GM18499 (cell line): ENCODE data around the gene TACC2.

Source experiments
- ATAC-seq: cut with Tn5 transposase; IDR thresholded peaks from one replicate; pipeline ENCODE4 v1.9.1; 2021; ENCODE audit warnings: moderate number of reproducible peaks; ENCODE audit not compliant: insufficient read depth, unreplicated experiment

The TACC2 gene

GRCh38 chr10:122158362-122158761 is 169.4 kb downstream of the TACC2 start:
- no peak for ATAC-seq

GRCh38 chr10:122159141-122159970 is 170.4 kb downstream of the TACC2 start:
- ATAC-seq: no peak

GRCh38 chr10:122161795-122162194 is 172.8 kb downstream of the TACC2 start:
- no peak for ATAC-seq

DNA sequence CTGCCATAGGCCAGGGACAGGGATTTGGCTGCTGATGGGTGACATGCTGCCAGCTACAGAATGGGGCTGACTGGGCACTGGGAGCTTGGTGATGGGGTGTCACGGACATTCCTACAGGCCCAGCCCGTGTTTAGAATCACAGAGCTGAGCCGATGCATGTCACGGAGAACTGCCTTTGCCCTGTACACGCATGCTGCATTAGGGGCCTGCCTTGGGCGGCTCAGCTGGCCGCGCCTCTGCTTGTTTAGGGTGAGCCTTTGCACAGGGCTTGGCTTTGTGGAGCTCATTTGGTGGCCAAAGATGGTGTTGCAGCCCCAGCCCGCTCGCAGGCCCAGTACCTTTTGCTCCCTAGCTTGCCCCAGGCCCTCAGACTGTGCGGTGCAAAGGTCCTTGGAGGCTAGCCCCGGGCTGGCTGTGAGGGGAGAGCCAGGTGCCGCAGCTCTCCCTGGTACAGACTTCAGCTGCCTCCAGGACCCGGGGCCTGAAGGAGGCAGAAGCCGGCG is 173.8 kb downstream of the TACC2 start:
- ATAC-seq: no peak

DNA sequence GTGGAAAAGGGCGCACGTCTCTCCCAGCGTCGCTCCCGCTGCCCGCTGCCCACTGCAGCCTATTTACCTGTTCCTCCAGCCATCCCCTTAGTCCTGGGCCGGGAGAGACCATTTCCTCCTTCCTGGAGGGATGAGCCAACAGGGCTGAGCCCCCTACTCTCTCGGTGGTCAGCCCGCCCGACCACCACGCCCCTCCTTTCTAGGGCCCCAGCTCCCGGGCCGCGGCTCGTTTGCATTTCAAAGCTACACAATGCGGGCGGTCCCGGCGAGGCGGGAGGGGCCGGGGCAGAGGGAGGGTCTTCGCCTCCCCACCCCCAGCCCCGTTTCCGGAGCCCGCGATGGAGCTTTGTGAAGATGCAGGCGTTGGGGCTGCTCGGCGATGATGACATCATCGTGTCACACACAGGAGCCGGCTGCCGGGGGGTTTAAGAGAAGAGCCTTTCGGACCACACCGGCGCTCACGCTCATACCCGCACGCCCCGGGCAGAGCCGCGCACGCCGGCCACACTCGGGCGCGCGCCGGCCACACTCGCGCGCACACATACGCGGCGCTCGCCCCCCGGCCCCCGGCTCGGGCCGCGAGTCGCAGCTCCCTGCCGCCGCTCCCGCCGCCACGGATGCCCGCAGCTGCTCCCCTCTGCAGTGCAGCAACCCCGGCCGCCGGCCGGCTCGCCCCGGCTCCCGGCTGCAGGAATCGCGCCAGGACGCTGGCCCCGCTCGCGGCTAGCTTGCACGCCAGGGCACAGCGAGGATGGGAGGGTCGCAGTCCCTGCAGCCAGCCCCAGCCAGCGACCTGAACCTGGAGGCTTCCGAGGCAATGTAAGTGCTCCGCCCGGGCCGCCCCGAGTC is 174.4 kb downstream of the TACC2 start:
- no peak for ATAC-seq

- ATAC-seq: no peak
These were observed 175.1 kb downstream of the TACC2 start for GRCh38 chr10:122164023-122164601.

DNA sequence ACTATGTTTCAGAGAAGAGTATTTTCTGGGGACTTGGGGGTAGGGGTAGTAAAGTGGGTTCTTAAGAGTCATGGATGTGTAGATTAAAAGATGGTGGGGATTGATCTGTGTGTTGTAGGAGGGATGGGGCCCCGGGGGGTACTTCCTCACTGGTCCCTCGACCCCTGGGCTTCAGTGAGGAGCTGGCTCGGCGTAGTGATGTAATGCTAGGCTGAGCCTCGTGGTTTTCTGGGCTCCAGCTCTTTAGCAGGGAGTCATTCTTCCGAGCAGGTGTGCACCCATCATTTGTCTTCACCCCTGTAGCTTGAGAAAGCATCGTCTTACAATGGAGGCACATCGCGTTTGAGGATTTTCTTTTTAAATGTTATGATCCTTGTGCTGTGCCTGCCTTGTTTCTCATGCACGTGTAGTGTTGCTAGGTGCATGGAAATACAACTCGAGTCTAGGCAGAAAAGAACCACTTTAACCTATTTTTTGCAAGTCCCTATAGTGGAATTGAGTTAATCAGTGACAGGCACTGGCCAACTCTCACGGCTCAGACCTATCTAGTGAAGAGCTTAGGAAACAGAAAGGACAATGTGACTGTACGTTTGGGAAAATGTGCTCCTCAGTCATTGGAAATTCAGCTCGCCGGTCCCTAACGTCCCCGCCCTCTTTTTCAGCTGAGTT is 176.0 kb downstream of the TACC2 start:
- no peak for ATAC-seq

DNA sequence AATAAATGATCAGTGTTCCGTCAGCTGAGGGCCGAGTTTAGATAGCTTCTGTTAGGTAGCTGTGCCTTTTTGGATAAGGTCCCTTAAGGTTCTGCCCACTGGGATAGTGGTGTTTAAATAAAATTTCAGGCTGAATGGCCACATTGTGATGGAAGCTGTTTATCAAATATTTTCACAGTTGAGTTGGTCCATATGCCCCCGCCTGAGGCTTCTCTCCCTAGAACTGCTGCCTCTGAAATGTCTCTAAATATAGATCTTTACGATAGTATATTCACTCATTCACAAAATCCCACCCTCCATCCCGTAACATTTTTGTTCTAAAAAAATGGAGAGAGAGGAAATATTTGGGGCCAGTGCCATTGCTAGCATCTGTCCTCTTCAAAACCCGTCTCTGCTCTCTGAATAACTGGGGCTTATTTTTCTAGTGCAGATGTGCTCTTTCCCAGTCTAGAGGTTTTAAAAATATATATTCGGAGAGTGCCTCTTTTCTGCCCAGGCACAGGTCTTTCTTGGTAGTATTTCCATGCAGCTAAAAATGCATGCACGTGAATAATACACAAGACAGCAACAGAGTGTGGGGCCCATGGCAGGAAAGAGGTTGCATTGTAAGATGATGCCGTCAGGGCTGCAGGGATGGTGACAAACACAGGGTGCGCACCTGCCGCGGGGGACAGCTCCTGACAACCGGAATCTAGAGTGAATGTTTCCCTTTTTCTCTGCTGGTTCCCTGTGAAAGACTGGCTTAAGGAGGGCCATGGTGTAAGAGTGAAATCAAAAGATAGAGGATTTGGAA is 176.7 kb downstream of the TACC2 start:
- ATAC-seq: no peak

DNA sequence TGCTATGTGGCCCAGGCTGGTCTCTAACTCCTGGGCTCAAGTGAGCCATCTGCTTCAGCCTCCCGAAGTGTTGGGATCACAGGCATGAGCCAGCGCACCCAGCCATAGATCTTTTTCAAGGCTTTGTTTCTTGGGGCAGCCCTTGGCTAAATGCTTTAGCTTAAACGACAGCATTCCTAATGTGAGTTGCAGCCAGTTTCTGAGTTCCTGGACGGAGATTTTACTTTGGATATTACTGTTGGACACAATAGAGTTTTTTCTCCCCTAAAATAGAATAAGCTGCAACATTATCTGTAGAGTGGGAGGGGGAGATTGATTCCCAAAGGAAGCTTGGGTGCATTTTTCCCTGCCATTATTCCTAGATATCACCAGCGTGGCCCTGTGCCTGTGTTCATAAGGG is 179.1 kb downstream of the TACC2 start:
- no peak for ATAC-seq

GRCh38 chr10:122168598-122169394 is 179.8 kb downstream of the TACC2 start:
- ATAC-seq: no peak

DNA sequence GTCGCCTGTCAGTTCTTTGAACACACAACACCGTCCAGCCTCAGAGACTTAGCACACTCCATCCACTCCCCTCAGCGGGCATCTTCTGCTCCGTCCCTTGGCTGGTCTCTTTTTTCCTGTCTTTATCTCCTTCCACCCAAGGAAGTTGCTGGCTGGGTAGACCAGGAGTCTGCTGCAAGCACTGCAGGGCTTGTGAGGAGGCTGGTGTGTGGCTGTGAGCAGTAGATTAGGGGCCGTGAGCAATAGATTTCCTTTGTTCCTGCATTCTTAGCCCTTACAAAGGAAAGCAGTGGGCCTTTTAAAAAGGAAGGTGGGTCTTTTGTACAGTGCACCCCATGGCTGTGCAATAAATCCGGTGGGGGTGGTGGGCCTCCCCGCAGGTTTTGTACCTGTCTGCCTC is 181.8 kb downstream of the TACC2 start:
- ATAC-seq: no peak

DNA sequence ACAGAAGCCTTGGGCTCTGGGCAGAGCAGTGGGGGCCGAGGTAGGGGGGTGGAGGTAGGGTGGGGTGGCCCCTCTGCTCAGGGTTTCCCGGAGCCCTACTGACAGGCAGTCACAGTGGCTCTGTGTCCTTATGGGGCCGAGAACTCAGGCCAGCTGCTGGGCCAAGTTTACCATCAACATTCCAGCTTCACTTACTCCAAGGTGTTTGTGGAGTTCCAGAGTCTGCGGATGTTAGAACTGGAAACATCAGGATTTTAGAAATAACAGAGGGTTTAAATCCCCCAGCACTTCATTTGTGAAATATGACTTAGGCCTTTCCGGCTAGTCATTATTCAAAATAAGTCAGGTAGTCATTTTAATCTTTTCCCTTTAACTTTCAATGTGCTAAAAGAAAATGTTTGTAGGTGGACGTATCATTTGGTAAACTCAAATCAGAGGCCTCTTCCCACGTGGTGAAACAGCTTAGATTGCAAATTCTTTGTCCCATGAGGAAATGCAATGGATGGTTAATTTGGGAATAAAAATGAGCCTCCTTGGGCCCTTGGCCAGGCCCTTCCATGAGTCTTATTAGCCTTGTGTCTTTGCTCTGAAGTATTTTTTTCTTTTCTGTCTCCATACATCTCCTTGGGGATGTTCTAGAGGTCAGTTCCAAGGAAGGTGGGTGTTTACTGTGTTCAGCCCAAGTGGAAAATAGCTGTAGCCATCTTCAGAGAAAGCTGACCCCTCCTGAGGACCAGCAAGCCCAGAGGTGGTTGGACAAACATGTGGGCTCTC is 182.5 kb downstream of the TACC2 start:
- ATAC-seq: no peak

GRCh38 chr10:122172361-122173008 is 183.5 kb downstream of the TACC2 start:
- no peak for ATAC-seq

DNA sequence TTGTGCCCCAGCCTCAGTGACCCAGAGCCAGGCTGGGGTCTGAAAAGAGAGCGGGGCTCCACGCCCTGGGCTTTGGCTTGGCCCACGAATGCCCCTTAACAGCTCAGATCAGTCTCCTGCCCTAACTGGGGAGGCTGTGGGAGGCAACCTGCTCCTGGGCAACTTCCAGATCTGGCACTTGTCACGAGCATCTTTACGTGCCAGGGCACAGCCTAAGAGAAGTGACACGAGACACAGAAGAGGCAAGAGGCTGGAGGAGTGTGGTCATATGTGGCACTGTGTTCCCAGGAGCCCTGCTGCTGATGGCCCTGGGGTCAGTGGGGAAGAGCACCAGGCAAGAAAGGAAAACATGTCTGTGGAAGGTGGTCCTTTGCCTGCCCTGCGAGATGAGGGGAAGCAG is 184.4 kb downstream of the TACC2 start:
- ATAC-seq: no peak

GRCh38 chr10:122173766-122174435 is 184.9 kb downstream of the TACC2 start:
- ATAC-seq: no peak

GRCh38 chr10:122176232-122177213 is 187.6 kb downstream of the TACC2 start:
- no peak for ATAC-seq
